SK-N-SH (cell line): ENCODE results near the gene NKAP. TPM values are rescaled to one million over a fixed set of nuclear protein-coding genes. Genes with fewer than 3 reads are reported as not detected.

Source experiments
- CTCF ChIA-PET: fragments of 300-600, 350-600 bp; formaldehyde crosslinking; extraction: SDS; loops from one replicate; lab custom pipeline; 2021; lab: Yijun Ruan, JAX
- POLR2A ChIA-PET: fragments of 350-600 bp; sonication (Branson Sonifier 250); formaldehyde crosslinking; extraction: SDS; loops from one replicate; lab custom pipeline; 2020; ENCODE audit warnings: antibody characterized with exemption, inconsistent platforms; lab: Yijun Ruan, JAX
- DNase-seq: peaks from one replicate; pipeline ENCODE4 v3.0.0; 2012
- H2AFZ ChIP-seq: fragments of 200-600 bp; sonication (generic); 2 replicates; pipeline ENCODE4 v1.8.1; 2016; ENCODE audit warnings: antibody characterized with exemption, mild to moderate bottlenecking, low read depth
- H3F3A ChIP-seq: fragments of 200-600 bp; sonication (generic); replicated peaks from 2 replicates; pipeline ENCODE3; 2016; ENCODE audit warnings: antibody characterized with exemption, mild to moderate bottlenecking; ENCODE audit not compliant: insufficient read depth
- H3K27ac ChIP-seq, 2 experiments: fragments of 200-500 bp in 1 of 2; fragments of 200-600 bp in 1 of 2; sonication (Bioruptor generic) in 1 of 2; sonication (generic), shearing (Covaris generic) in 1 of 2; 2 replicates each; pipeline versions ENCODE4 v1.5.1 to v1.6.1; 2014 to 2016; ENCODE audit warnings: low read depth in 2 of 2, inconsistent platforms in 1 of 2, low read length in 1 of 2, mild to moderate bottlenecking in 1 of 2, mixed read lengths in 1 of 2
- H3K27me3 ChIP-seq: fragments of 200-600 bp; sonication (generic), shearing (Covaris generic); 2 replicates; pipeline ENCODE4 v1.6.1; 2016; ENCODE audit warnings: mixed run types; ENCODE audit not compliant: insufficient read depth
- H3K36me3 ChIP-seq, 2 experiments: fragments of 200-500 bp in 1 of 2; fragments of 200-600 bp in 1 of 2; sonication (Bioruptor generic) in 1 of 2; sonication (generic) in 1 of 2; replicated peaks in 1 of 2; 2 replicates each; pipeline versions ENCODE3 to v1.5.1; 2014 to 2016; ENCODE audit warnings: low read length in 1 of 2, mild to moderate bottlenecking in 1 of 2; ENCODE audit not compliant: insufficient read depth in 2 of 2, control insufficient read depth in 1 of 2
- H3K4me1 ChIP-seq, 2 experiments: fragments of 200-500 bp in 1 of 2; fragments of 200-600 bp in 1 of 2; sonication (Bioruptor generic) in 1 of 2; sonication (generic), shearing (Covaris generic) in 1 of 2; 2 replicates each; pipeline versions ENCODE4 v1.5.1 to v1.6.1; 2014 to 2016; ENCODE audit warnings: low read depth in 1 of 2, low read length in 1 of 2, mixed run types in 1 of 2; ENCODE audit not compliant: insufficient read depth in 2 of 2, control insufficient read depth in 1 of 2
- H3K4me2 ChIP-seq: fragments of 200-600 bp; sonication (generic), shearing (Covaris generic); 2 replicates; pipeline ENCODE4 v1.6.1; 2017; ENCODE audit warnings: mixed run types
- H3K4me3 ChIP-seq, 2 experiments: fragments of 200-500 bp in 1 of 2; fragments of 200-600 bp in 1 of 2; sonication (Bioruptor generic) in 1 of 2; sonication (generic), shearing (Covaris generic) in 1 of 2; 2 replicates each; pipeline versions ENCODE4 v1.5.1 to v1.8.1; 2014 to 2016; ENCODE audit warnings: low read depth in 2 of 2, inconsistent platforms in 1 of 2, low read length in 1 of 2, mild to moderate bottlenecking in 1 of 2, mixed read lengths in 1 of 2, moderate library complexity in 1 of 2
- H3K79me2 ChIP-seq: fragments of 200-600 bp; sonication (generic); 2 replicates; pipeline ENCODE4 v1.8.1; 2017; ENCODE audit warnings: mild to moderate bottlenecking; ENCODE audit not compliant: insufficient read depth
- H3K9ac ChIP-seq: fragments of 200-600 bp; sonication (generic); 2 replicates; pipeline ENCODE4 v1.6.1; 2017; ENCODE audit warnings: mixed run types
- H3K9me2 ChIP-seq: fragments of 200-600 bp; sonication (generic); 2 replicates; pipeline ENCODE4 v1.6.1; 2017; ENCODE audit warnings: mixed run types
- H3K9me3 ChIP-seq: fragments of 200-600 bp; sonication (generic); 2 replicates; pipeline ENCODE4 v1.6.1; 2017; ENCODE audit warnings: mixed run types, mild to moderate bottlenecking, moderate library complexity
- H4K20me1 ChIP-seq: fragments of 200-600 bp; sonication (generic); 2 replicates; pipeline ENCODE4 v1.6.1; 2017; ENCODE audit warnings: mild to moderate bottlenecking, mixed run types; ENCODE audit not compliant: insufficient read depth
- EP300 ChIP-seq, 2 experiments: IDR thresholded peaks; 2 replicates each; pipeline versions ENCODE4 v1.4.0 to v1.6.1; 2012; ENCODE audit warnings: borderline replicate concordance in 1 of 2, low read depth in 1 of 2, low read length in 1 of 2
- EZH2phosphoT487 ChIP-seq: fragments of 200-600 bp; sonication (generic); IDR thresholded peaks from 2 replicates; pipeline ENCODE4 v1.6.1; 2017; ENCODE audit warnings: low read depth, mixed run types, mild to moderate bottlenecking, antibody characterized with exemption, moderate library complexity, borderline replicate concordance
- FOXJ3 ChIP-seq: sonication (generic); formaldehyde crosslinking; IDR thresholded peaks from 2 replicates; pipeline ENCODE4 v1.5.1; 2020; ENCODE audit warnings: mild to moderate bottlenecking, missing genetic modification reagents
- FOXM1 ChIP-seq: IDR thresholded peaks from 2 replicates; pipeline ENCODE4 v1.4.0; 2012; ENCODE audit warnings: low read depth, mild to moderate bottlenecking
- GABPA ChIP-seq: IDR thresholded peaks from 2 replicates; pipeline ENCODE4 v1.4.0; 2012; ENCODE audit warnings: low read depth, mild to moderate bottlenecking
- GATA2 ChIP-seq: sonication (generic); formaldehyde crosslinking; IDR thresholded peaks from 2 replicates; pipeline ENCODE4 v1.5.0; 2020; ENCODE audit warnings: mild to moderate bottlenecking, missing genetic modification reagents
- IRF3 ChIP-seq: fragments of 150-350 bp; IDR thresholded peaks from 2 replicates; pipeline ENCODE4 v1.6.1; 2016; ENCODE audit warnings: mild to moderate bottlenecking, low read depth, low read length
- NRF1 ChIP-seq: IDR thresholded peaks from 2 replicates; pipeline ENCODE4 v1.6.1; 2012; ENCODE audit warnings: low read depth, mild to moderate bottlenecking, low read length
- PBX3 ChIP-seq: IDR thresholded peaks from 2 replicates; pipeline ENCODE4; 2012
- POLR2AphosphoS5 ChIP-seq: IDR thresholded peaks from 2 replicates; pipeline ENCODE4 v1.6.1; 2012; ENCODE audit warnings: low read depth, low read length
- RCOR1 ChIP-seq: fragments of 150-350 bp; IDR thresholded peaks from 2 replicates; pipeline ENCODE4 v1.6.1; 2017; ENCODE audit warnings: antibody characterized with exemption, low read length
- REST ChIP-seq: IDR thresholded peaks from 2 replicates; pipeline ENCODE4 v1.6.1; 2012; ENCODE audit warnings: mild to moderate bottlenecking, low read depth, low read length, moderate library complexity
- USF1 ChIP-seq: IDR thresholded peaks from 2 replicates; pipeline ENCODE4 v1.4.0; 2012; ENCODE audit warnings: low read depth, borderline replicate concordance
- whole genome bisulfite sequencing: methylation state at CpG from one replicate; pipeline ENCODE4 v1.1.6; 2017; ENCODE audit warnings: low lambda C conversion rate; 5-methylcytosine and 5-hydroxymethylcytosine counted together
- polyA plus RNA-seq, 3 experiments: library from polyadenylated mRNA; depleted of rRNA; stranded (reverse); fragments of >200 nt; gene quantifications; 2 replicates each; pipeline ENCODE4 v1.2.3, GENCODE V29; 2012

NKAP gene
- polyA plus RNA-seq, 1 of the 3 experiments (the other 2 are of a cell fraction): 4.2 TPM

GRCh38 chrX:119942831-119943184, 743 bp downstream of the NKAP start:
- CTCF ChIA-PET: interaction anchor here (1.0 kb wide), 1 partner anchor 38 kb away, joined by 3 read pairs; no protein-coding TSS in a partner anchor
- Histone ChIP-seq H4K20me1 (no peaks in the 10 kb centered on the region), H3K9me3 (no peaks in the 10 kb centered on the region), H3K9ac (peak overlapping the region; percentile 87), H3K27me3 (no peaks in the 10 kb centered on the region), H3K4me2 (peak overlapping the region; percentile 80), H3K36me3 (peaks cover 5 to 6% of the 10 kb centered on the region in 2 experiments), H3F3A (peaks cover 9% of the 10 kb centered on the region), H3K9me2 (no peaks in the 10 kb centered on the region), H3K4me3 (peak overlapping the region; percentile 73 to 77), H3K4me1 (peaks cover 0 to 7% of the 10 kb centered on the region in 2 experiments; a peak in 1 of 4 replicates), H2AFZ (peak overlapping the region; percentile 94), H3K79me2 (peaks cover 25% of the 10 kb centered on the region), H3K27ac (peak overlapping the region; percentile 79 to 87; a peak in 3 of 4 replicates)
- WGBS: under 1% methylated on average over 14 of the region's 14 CpGs
- TF ChIP-seq RCOR1 (no peak), EP300 (IDR thresholded peaks at IDR 0.05; ENCODE audit: borderline replicate concordance in 1 of 2, low read depth in 1 of 2, low read length in 1 of 2) (no peak), NRF1 (no peak), IRF3 (no peak), POLR2AphosphoS5 (no peak), EZH2phosphoT487 (no peak), FOXJ3 (CRISPR knock-in tag) (no peak), PBX3 (no peak), GABPA (no peak)
- no peak for DNase-seq
- POLR2A ChIA-PET: no interaction called here

- CTCF ChIA-PET: interaction anchor here (1.0 kb wide), 1 partner anchor 39 kb away, joined by 3 read pairs; no protein-coding TSS in a partner anchor
- H3K9me2 ChIP-seq: no peaks in the 10 kb centered on the region
- 49% methylated on average over 13 of the region's 13 CpGs for WGBS
These were observed 1.3 kb downstream of the NKAP start for GRCh38 chrX:119942173-119942819.

More at GRCh38 chrX:119942173-119942819, 1.3 kb downstream of the NKAP start:
- H3K9ac ChIP-seq: peak overlapping the region; percentile 87
- no peaks in the 10 kb centered on the region for H3K9me3 ChIP-seq
- peak overlapping the region; percentile 80 for H3K4me2 ChIP-seq
- peaks cover 9% of the 10 kb centered on the region for H3F3A ChIP-seq
- peaks cover 6 to 8% of the 10 kb centered on the region in 2 experiments for H3K36me3 ChIP-seq
- peak overlapping the region; percentile 73 to 77 for H3K4me3 ChIP-seq
- POLR2A ChIA-PET: no interaction called here
- peak overlapping the region in 1 of 2 experiments; percentile 87; a peak in 2 of 4 replicates for H3K27ac ChIP-seq
- H3K79me2 ChIP-seq: peaks cover 25% of the 10 kb centered on the region
- H4K20me1 ChIP-seq: no peaks in the 10 kb centered on the region
- H2AFZ ChIP-seq: peak overlapping the region; percentile 94
- no peak for DNase-seq
- no peaks in the 10 kb centered on the region for H3K27me3 ChIP-seq
- TF ChIP-seq REST (no peak), POLR2AphosphoS5 (no peak), FOXM1 (no peak), PBX3 (no peak), USF1 (no peak), GATA2 (CRISPR knock-in tag) (no peak)
- H3K4me1 ChIP-seq: peaks cover 0 to 7% of the 10 kb centered on the region in 2 experiments; a peak in 1 of 4 replicates
